K562 (cell line): ENCODE measurements around the gene PLD1. TPM values are rescaled to one million over a fixed set of nuclear protein-coding genes. Genes with fewer than 3 reads are reported as not detected.
A peak's percentile ranks its signal among the peaks of the same experiment; 100 is the strongest.

Experiments used
- ATAC-seq: fragments of 200-7000 bp; cut with Tn5 transposase; 3 replicates; pipeline ENCODE4 v1.9.1; 2020; ENCODE audit warnings: moderate library complexity
- BruUV-seq: library from RNA; stranded (reverse); fragments of 400-500 nt; replicated peaks from 2 replicates; lab custom pipeline; 2021; lab: Mats Ljungman, UMichigan
- CTCF ChIA-PET: fragments of 300-600 bp; formaldehyde crosslinking; extraction: SDS; loops from one replicate; lab custom pipeline; 2021; ENCODE audit warnings: low intra/inter-chr PET ratio; lab: Yijun Ruan, JAX
- POLR2A ChIA-PET: fragments of 300-600, 350-650 bp; sonication (Branson Sonifier 250); formaldehyde crosslinking; extraction: SDS; loops from one replicate; lab custom pipeline; 2021; ENCODE audit warnings: antibody characterized with exemption, inconsistent platforms; lab: Yijun Ruan, JAX
- DNase-seq, 4 experiments: peaks; one replicate each; pipeline versions ENCODE4 v3.0.0 to v3.0.0-alpha.2; 2011 to 2018; ENCODE audit warnings: low spot score in 3 of 4, mixed read lengths in 3 of 4; ENCODE audit errors: extremely low read depth in 1 of 4
- FAIRE-seq: peaks from 2 replicates; lab custom pipeline; 2011; peaks lifted over from hg19 to GRCh38; lab: Jason Lieb, UNC
- H2AFZ ChIP-seq: 2 replicates; pipeline ENCODE4 v1.6.0; 2011; ENCODE audit warnings: low read depth, low read length, control low read depth, inconsistent platforms
- H3K27ac ChIP-seq: fragments of 200-600 bp; 3 replicates; pipeline ENCODE4 v1.8.0; 2011; ENCODE audit warnings: low read depth, mild to moderate bottlenecking, control low read depth, inconsistent platforms, low read length, moderate library complexity, mixed read lengths; ENCODE audit errors: extremely low read depth
- H3K27me3 ChIP-seq, 2 experiments: fragments of 300-600 bp in 1 of 2; 2 replicates in 1 of 2; 3 replicates in 1 of 2; pipeline versions ENCODE4 v1.6.0 to v1.8.0; 2011; ENCODE audit warnings: inconsistent platforms in 2 of 2, low read length in 2 of 2, mild to moderate bottlenecking in 1 of 2, mixed read lengths in 1 of 2, moderate library complexity in 1 of 2; ENCODE audit not compliant: control insufficient read depth in 2 of 2, insufficient read depth in 2 of 2
- H3K36me3 ChIP-seq: fragments of 300-600 bp; 3 replicates; pipeline ENCODE4 v1.8.0; 2011; ENCODE audit warnings: mild to moderate bottlenecking, low read length, inconsistent platforms; ENCODE audit not compliant: control insufficient read depth, insufficient read depth
- H3K4me1 ChIP-seq, 2 experiments: fragments of 200-600 bp in 1 of 2; replicated peaks in 1 of 2; 2 replicates in 1 of 2; 3 replicates in 1 of 2; pipeline versions ENCODE4 v1.5.1 to v1.8.0; 2011; ENCODE audit warnings: inconsistent platforms in 2 of 2, low read length in 2 of 2, mild to moderate bottlenecking in 1 of 2, mixed read lengths in 1 of 2, moderate library complexity in 1 of 2; ENCODE audit not compliant: control insufficient read depth in 2 of 2, insufficient read depth in 2 of 2
- H3K4me2 ChIP-seq: 2 replicates; pipeline ENCODE4 v1.6.1; 2011; ENCODE audit warnings: low read length, control low read depth, inconsistent platforms, mixed read lengths; ENCODE audit not compliant: insufficient read depth
- H3K4me3 ChIP-seq: fragments of 200-600 bp; sonication (generic), shearing (Covaris generic); 2 replicates; pipeline ENCODE4 v1.5.1; 2016; ENCODE audit warnings: control low read depth, inconsistent platforms
- H3K79me2 ChIP-seq: fragments of 200-600 bp; 3 replicates; pipeline ENCODE4 v1.8.0; 2011; ENCODE audit warnings: low read length, inconsistent platforms; ENCODE audit not compliant: control insufficient read depth, insufficient read depth
- H3K9ac ChIP-seq, 2 experiments: 2 replicates each; pipeline versions ENCODE4 v1.6.0 to v1.6.1; 2011; ENCODE audit warnings: low read depth in 2 of 2, low read length in 2 of 2, control low read depth in 1 of 2, inconsistent platforms in 1 of 2, mild to moderate bottlenecking in 1 of 2, mixed read lengths in 1 of 2; ENCODE audit not compliant: insufficient read depth in 1 of 2
- H3K9me1 ChIP-seq: one replicate; pipeline ENCODE4 v1.6.0; 2011; ENCODE audit warnings: inconsistent platforms, mild to moderate bottlenecking, low read length, moderate library complexity; ENCODE audit not compliant: control insufficient read depth, insufficient read depth
- H3K9me3 ChIP-seq: replicated peaks from 2 replicates; pipeline ENCODE4 v1.5.1; 2011; ENCODE audit warnings: low read depth, low read length, inconsistent platforms; ENCODE audit not compliant: control insufficient read depth, insufficient read depth
- H4K20me1 ChIP-seq: replicated peaks from 2 replicates; pipeline ENCODE4 v1.6.1; 2011; ENCODE audit warnings: low read length, inconsistent platforms, mixed read lengths; ENCODE audit not compliant: control insufficient read depth, insufficient read depth
- HBP1 ChIP-seq: fragments of 450-650 bp; formaldehyde crosslinking; IDR thresholded peaks from 2 replicates; pipeline ENCODE4 v1.4.0; 2022; ENCODE audit warnings: missing genetic modification characterization
- HMG20B ChIP-seq: fragments of 250-450 bp; sonication (Bioruptor Pico); IDR thresholded peaks from 2 replicates; pipeline ENCODE4 v1.5.0; 2021; ENCODE audit warnings: mild to moderate bottlenecking
- RBM25 ChIP-seq: fragments of 200-400 bp; formaldehyde crosslinking; IDR thresholded peaks from 2 replicates; pipeline ENCODE4 v1.6.1; 2018; ENCODE audit warnings: low read length, low read depth, moderate library complexity; ENCODE audit not compliant: severe bottlenecking
- SLC30A9 ChIP-seq: fragments of 250-450 bp; sonication (Bioruptor Pico); IDR thresholded peaks from 2 replicates; pipeline ENCODE4 v1.8.0; 2022; ENCODE audit warnings: mild to moderate bottlenecking, moderate library complexity
- TRIM28 ChIP-seq: fragments of 450-650 bp; IDR thresholded peaks from 2 replicates; pipeline ENCODE4 v1.6.1; 2017
- XRCC3 ChIP-seq: fragments of 450-650 bp; IDR thresholded peaks from 2 replicates; pipeline ENCODE4 v1.6.1; 2017; ENCODE audit warnings: mild to moderate bottlenecking, moderate library complexity
- ZEB2 ChIP-seq: fragments of 450-650 bp; IDR thresholded peaks from 2 replicates; pipeline ENCODE4 v1.6.1; 2016
- WGBS: fragments of 100-300 bp; shearing (Covaris generic); methylation state at CpG from one replicate; pipeline ENCODE4 v1.1.6; 2016; ENCODE audit warnings: low coverage, mixed read lengths; ENCODE audit not compliant: insufficient coverage; ENCODE audit errors: missing lambda C conversion rate; 5-methylcytosine and 5-hydroxymethylcytosine counted together
- in situ Hi-C: fragments of 300-500 bp; cut with MboI; formaldehyde crosslinking; loops from 4 replicates; pipeline ENCODE4 v1.15.0; 2018; ENCODE audit warnings: inconsistent platforms, mixed read lengths
- intact Hi-C: fragments of 100-400 bp; cut with micrococcal nuclease; formaldehyde crosslinking; loops from 2 replicates; pipeline ENCODE4 v1.14.2; 2022
- polyA plus RNA-seq, 8 experiments: library from polyadenylated mRNA; depleted of rRNA in 4 of 8; stranded (reverse) in 5 of 8; unstranded in 3 of 8; fragments of >200 nt; fragmentation: Nextera tagmentation in 2 of 8; fragmentation: Illumina TruSeq in 1 of 8; extraction: Ambion mirVana in 2 of 8; extraction: Trizol in 1 of 8; gene quantifications; 2 replicates each; pipeline versions ENCODE4 v1.2.1 to v1.2.3, GENCODE V29; 2011 to 2014; ENCODE audit warnings: inconsistent platforms in 1 of 8, missing spikeins in 1 of 8
- total RNA-seq, 7 experiments: library from RNA; depleted of rRNA in 6 of 7; stranded (reverse); fragments of >200 nt in 6 of 7; fragmentation: Illumina TruSeq in 2 of 7; extraction: Trizol in 2 of 7; gene quantifications; 2 replicates each; pipeline versions ENCODE4 v1.2.1 to v1.2.3, GENCODE V29; 2011 to 2021; ENCODE audit warnings: low replicate concordance in 1 of 7

PLD1 gene
- total and polyA plus RNA-seq, 9 of the 15 experiments (the other 6 are each of a cell fraction or from before 2014, with no cell fraction given), result 8.4 to 26.1 (median 18.6) TPM

- ATAC-seq (no peak), DNase-seq (no peak), FAIRE-seq (no peak)
- CTCF ChIA-PET, result no interaction called here
- TF ChIP-seq SLC30A9 (CRISPR knock-in tag) (no peak), TRIM28 (no peak; the same call in 1 of the 2 replicates), RBM25 (peak; percentile 57), HMG20B (CRISPR knock-in tag) (no peak), ZEB2 (0 out of 2 replicates have a peak, but pooled peaks have one; percentile 23), HBP1 (CRISPR knock-in tag) (no peak), XRCC3 (no peak)
- Histone ChIP-seq H3K27me3 (no peaks in the 10 kb centered on the region), H2AFZ (no peak overlapping the region), H3K9ac (no peak overlapping the region), H3K9me3 (0 out of 2 replicates have a peak, but pooled peaks cover 2% of the 10 kb centered on the region), H3K4me2 (no peak overlapping the region), H4K20me1 (no peaks in the 10 kb centered on the region), H3K4me3 (no peak overlapping the region), H3K79me2 (no peaks in the 10 kb centered on the region), H3K9me1 (no peaks in the 10 kb centered on the region), H3K27ac (no peak overlapping the region), H3K36me3 (no peaks in the 10 kb centered on the region), H3K4me1 (no peaks in the 10 kb centered on the region)
- in situ Hi-C loops (no loop called here), intact Hi-C loops (loop anchor here (5.0 kb wide), 1 partner anchor 69 kb away; no protein-coding TSS in a partner anchor)
- POLR2A ChIA-PET, result no interaction called here
- BruUV-seq, result no TSS peak
- WGBS, result 91% methylated on average over 2 of the region's 2 CpGs
Measured at GRCh38 chr3:171703144-171703543, 107.1 kb downstream of the PLD1 start.
